HepG2 (cell line): Measurements from ENCODE around the gene ISCA2. TPM values are rescaled to one million over a fixed set of nuclear protein-coding genes. Genes with fewer than 3 reads are reported as not detected.

Source experiments
- ATM ChIP-seq: fragments of 450-650 bp; IDR thresholded peaks from 2 replicates; pipeline ENCODE4 v1.7.1; 2017; ENCODE audit warnings: mild to moderate bottlenecking, borderline replicate concordance
- XRCC5 ChIP-seq: fragments of 200-400 bp; formaldehyde crosslinking; optimal IDR thresholded peaks from 2 replicates; pipeline ENCODE3; 2017; ENCODE audit warnings: mild to moderate bottlenecking, low read length
- ZFP36L2 ChIP-seq: sonication (generic); formaldehyde crosslinking; IDR thresholded peaks from 2 replicates; pipeline ENCODE4 v1.4.0; 2020; ENCODE audit warnings: missing genetic modification reagents
- ZNF510 ChIP-seq: sonication (generic); formaldehyde crosslinking; IDR thresholded peaks from 2 replicates; pipeline ENCODE4 v1.4.0; 2020; ENCODE audit warnings: low read depth, mild to moderate bottlenecking, missing genetic modification reagents
- ZNF768 ChIP-seq: sonication (generic); formaldehyde crosslinking; IDR thresholded peaks from 2 replicates; pipeline ENCODE4 v1.4.0; 2020; ENCODE audit warnings: missing genetic modification reagents
- polyA plus RNA-seq, 8 experiments: library from polyadenylated mRNA; depleted of rRNA in 3 of 8; stranded (reverse) in 7 of 8; unstranded in 1 of 8; fragments of >200 nt; fragmentation: Illumina TruSeq in 4 of 8; extraction: Trizol in 4 of 8; gene quantifications; 2 replicates each; pipeline versions ENCODE4 v1.2.1 to v1.2.3, GENCODE V29; 2011 to 2016; ENCODE audit warnings: low read depth in 4 of 8, missing spikeins in 1 of 8, mixed read lengths in 1 of 8; ENCODE audit not compliant: insufficient read depth in 1 of 8
- total RNA-seq, 5 experiments: library from RNA; depleted of rRNA; stranded (reverse); fragments of >200 nt; fragmentation: Illumina TruSeq; extraction: Trizol; gene quantifications; 2 replicates each; pipeline ENCODE4 v1.2.3, GENCODE V29; 2016; ENCODE audit warnings: low read depth in 1 of 5
- TF ChIP-seq, protein P1 (sequence below), 2 experiments: fragments of 450-650 bp in 1 of 2; sonication (generic) in 1 of 2; formaldehyde crosslinking in 1 of 2; IDR thresholded peaks; 2 replicates each; pipeline versions ENCODE4 v1.6.1 to v1.8.0; 2016 to 2022; ENCODE audit warnings: antibody characterized with exemption in 1 of 2, mild to moderate bottlenecking in 1 of 2, missing genetic modification reagents in 1 of 2
- TF ChIP-seq, protein P2 (sequence below): sonication (generic); formaldehyde crosslinking; IDR thresholded peaks from 2 replicates; pipeline ENCODE4 v1.8.0; 2022; ENCODE audit warnings: missing genetic modification reagents, mild to moderate bottlenecking, borderline replicate concordance

ISCA2 gene
- total and polyA plus RNA-seq, 2 of the 13 experiments (the other 11 are each of a cell fraction or from before 2014, with no cell fraction given), result 32.1 to 43.4 TPM

DNA sequence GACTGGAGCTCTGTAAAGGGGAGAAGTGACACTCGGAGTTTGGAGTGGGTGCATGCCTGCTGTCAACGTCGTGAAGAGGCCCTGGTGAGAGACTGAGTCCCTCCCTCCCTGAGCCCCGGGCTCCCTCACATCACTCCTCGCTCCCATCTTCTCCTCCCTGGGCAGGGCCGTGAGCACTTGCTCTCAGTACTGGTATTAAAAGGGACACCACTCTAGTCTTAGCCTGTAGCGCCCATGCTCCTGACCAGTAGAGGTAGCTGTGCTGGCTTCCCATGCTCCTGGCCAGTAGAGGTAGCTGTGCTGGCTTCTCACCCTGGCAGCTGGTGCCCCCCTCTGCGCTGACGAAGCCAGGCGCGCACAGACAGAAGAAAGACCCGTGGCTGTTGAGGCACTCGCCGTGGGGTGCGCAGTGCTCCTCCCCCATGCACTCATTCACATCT, 14.7 kb downstream of the ISCA2 start (continued):
- TF ChIP-seq ATM (no peak), ZFP36L2 (CRISPR knock-in tag) (no peak), ZNF510 (CRISPR knock-in tag) (no peak), XRCC5 (peak; percentile 70), ZNF768 (CRISPR knock-in tag) (peak; percentile 10; the same call in 1 of the 2 replicates)
- TF ChIP-seq, protein P1, sequence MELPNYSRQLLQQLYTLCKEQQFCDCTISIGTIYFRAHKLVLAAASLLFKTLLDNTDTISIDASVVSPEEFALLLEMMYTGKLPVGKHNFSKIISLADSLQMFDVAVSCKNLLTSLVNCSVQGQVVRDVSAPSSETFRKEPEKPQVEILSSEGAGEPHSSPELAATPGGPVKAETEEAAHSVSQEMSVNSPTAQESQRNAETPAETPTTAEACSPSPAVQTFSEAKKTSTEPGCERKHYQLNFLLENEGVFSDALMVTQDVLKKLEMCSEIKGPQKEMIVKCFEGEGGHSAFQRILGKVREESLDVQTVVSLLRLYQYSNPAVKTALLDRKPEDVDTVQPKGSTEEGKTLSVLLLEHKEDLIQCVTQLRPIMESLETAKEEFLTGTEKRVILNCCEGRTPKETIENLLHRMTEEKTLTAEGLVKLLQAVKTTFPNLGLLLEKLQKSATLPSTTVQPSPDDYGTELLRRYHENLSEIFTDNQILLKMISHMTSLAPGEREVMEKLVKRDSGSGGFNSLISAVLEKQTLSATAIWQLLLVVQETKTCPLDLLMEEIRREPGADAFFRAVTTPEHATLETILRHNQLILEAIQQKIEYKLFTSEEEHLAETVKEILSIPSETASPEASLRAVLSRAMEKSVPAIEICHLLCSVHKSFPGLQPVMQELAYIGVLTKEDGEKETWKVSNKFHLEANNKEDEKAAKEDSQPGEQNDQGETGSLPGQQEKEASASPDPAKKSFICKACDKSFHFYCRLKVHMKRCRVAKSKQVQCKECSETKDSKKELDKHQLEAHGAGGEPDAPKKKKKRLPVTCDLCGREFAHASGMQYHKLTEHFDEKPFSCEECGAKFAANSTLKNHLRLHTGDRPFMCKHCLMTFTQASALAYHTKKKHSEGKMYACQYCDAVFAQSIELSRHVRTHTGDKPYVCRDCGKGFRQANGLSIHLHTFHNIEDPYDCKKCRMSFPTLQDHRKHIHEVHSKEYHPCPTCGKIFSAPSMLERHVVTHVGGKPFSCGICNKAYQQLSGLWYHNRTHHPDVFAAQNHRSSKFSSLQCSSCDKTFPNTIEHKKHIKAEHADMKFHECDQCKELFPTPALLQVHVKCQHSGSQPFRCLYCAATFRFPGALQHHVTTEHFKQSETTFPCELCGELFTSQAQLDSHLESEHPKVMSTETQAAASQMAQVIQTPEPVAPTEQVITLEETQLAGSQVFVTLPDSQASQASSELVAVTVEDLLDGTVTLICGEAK (IDR thresholded peaks at IDR 0.05), result no peak
- TF ChIP-seq, protein P1 (CRISPR knock-in tag; IDR thresholded peaks at IDR 0.05), result no peak
- TF ChIP-seq, protein P2, sequence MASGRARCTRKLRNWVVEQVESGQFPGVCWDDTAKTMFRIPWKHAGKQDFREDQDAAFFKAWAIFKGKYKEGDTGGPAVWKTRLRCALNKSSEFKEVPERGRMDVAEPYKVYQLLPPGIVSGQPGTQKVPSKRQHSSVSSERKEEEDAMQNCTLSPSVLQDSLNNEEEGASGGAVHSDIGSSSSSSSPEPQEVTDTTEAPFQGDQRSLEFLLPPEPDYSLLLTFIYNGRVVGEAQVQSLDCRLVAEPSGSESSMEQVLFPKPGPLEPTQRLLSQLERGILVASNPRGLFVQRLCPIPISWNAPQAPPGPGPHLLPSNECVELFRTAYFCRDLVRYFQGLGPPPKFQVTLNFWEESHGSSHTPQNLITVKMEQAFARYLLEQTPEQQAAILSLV (CRISPR knock-in tag), result no peak
